ENCODE results near the gene SRSF3.
"Not testable (repeated sequence)": the region's sequence is repeated elsewhere in the genome, so short reads cannot be mapped to it uniquely, and the experiment has no call there.

SRSF3 gene

GRCh38 chr6:36650848-36651478, 56.8 kb downstream of the SRSF3 start:
- peak; percentile 25 for DNase-seq

DNA sequence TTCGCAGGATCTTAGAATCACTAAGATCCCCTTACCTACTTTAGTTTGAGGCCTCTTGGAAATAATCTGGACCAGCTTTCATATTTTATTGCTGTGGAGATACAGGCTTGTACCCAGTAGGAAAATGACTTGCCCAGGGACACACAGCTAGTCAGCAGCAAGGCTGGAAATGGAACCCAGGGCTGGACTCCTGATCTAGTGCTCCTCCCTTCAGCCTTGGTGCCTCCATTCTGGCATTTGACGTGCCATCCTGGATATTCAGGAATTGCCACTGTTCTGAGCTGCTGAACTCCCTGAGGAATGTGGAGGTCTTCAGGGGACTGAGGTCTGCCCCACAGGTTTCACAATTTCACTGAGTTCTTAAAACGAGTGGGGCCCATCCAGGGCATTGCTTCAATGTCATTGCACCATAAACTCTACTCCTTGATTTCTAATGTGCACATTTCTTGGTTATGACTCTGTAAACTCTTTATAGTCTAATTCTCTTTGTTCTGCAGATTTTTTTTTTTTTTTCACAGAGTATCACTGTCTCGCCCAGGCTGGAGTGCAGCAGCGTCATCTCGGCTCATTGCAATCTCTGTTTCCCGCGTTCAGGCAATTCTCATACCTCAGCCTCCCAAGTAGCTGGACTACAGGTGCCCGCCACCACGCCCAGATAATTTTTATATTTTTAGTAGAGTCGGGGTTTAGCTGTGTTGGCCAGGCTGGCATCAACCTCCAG, 57.7 kb downstream of the SRSF3 start:
- no peak for DNase-seq

- not testable (repeated sequence) for DNase-seq
These were observed 60.3 kb downstream of the SRSF3 start for GRCh38 chr6:36654469-36654868.
